Right renal pelvis (tissue), 4 donors: ENCODE measurements around the gene SRRM1. TPM values are rescaled to one million over a fixed set of nuclear protein-coding genes. Genes with fewer than 3 reads are reported as not detected.
"Not testable (repeated sequence)": the region's sequence is repeated elsewhere in the genome, so short reads cannot be mapped to it uniquely, and the experiment has no call there.

ENCODE experiments used
- DNase-seq, 4 donors: peaks; one replicate each; pipeline ENCODE4 v3.0.0-alpha.2; 2013; ENCODE audit warnings: low read depth in 4 of 4, low spot score in 3 of 4, missing footprints in 1 of 4
- polyA plus RNA-seq, 4 donors: library from polyadenylated mRNA; unstranded; fragments of 120-200 nt; gene quantifications; one replicate each; pipeline ENCODE4 v1.2.1, GENCODE V29; 2013; ENCODE audit not compliant: insufficient read length in 4 of 4

Gene SRRM1
- polyA plus RNA-seq, 4 donors = 109 to 146 (median 131) TPM

GRCh38 chr1:24713736-24714135 lies 70.6 kb downstream of the SRRM1 start:
- DNase-seq = no peak

- no peak for DNase-seq
Observed at GRCh38 chr1:24714859-24715520, 71.9 kb downstream of the SRRM1 start.

GRCh38 chr1:24715658-24716057 lies 72.6 kb downstream of the SRRM1 start:
- no peak for DNase-seq

DNA sequence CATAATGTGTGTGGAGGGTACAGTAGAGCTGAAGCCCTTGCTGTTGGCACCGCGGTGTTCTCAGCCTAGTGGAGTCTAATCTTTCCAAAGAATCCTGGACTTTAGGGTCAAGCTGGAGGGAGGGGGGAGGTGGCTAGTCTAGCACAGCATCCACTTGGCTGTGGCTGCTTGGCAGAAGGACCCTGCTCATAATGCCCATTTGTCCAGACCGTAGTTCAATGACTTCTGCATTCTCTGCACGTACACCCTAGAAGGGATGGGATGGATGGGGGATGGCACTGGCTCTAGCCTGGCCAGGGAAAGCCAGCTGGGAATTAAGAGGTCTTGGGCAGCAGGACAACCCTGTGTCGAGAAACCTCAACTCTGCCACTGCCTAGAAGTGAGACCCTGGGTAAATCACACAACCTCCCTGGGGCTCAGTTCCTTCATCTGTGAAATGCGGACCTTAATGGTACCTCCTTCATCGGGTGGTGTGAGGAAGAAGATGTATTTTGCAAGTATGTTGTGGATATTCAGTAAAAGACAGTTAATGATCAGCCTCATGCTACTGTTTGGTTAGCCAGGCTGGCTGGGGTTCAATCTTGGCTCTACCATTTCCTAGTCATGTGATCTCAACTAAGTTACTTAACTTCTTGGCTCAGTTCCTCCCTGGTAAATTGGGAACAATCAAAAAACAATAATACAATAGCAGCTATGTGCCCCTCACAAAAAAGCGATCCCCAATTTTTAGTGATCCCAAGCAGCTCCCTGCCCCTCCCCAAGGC lies 75.0 kb downstream of the SRRM1 start:
- no peak for DNase-seq

DNA sequence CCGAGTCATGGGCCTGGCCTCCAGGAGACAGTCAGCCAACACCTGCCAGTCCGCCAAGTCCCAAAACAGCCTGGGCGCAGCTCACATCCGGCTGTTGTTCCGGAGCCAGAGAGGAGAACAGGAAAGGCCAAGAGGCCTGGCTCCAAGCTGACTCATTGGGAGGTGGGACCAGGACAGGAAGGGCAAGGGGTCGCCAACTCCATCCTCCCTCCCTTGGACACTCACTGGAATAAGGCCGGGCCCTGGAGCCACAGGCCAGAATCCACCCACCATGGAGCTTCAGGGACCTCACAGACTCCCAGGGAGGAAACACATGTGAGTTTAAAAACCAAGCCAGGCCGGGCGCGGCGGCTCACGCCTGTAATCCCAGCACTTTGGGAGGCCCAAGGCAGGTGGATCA lies 77.0 kb downstream of the SRRM1 start:
- DNase-seq = no peak

DNA sequence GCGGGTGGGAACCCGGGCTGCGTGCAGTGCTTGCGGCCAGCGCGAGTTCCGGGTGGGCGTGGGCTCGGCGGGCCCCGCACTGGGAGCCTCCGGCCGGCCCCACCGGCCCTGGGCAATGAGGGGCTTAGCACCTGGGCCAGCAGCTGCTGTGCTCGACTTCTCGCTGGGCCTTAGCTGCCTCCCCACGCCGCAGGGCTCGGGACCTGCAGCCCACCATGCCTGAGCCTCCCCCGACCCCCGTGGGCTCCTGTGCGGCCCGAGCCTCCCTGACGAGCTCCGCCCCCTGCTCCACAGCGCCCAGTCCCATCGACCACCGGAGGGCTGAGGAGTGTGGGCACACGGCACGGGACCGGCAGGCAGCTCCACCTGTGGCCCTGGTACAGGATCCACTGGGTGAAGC lies 78.4 kb downstream of the SRRM1 start:
- no peak for DNase-seq

DNA sequence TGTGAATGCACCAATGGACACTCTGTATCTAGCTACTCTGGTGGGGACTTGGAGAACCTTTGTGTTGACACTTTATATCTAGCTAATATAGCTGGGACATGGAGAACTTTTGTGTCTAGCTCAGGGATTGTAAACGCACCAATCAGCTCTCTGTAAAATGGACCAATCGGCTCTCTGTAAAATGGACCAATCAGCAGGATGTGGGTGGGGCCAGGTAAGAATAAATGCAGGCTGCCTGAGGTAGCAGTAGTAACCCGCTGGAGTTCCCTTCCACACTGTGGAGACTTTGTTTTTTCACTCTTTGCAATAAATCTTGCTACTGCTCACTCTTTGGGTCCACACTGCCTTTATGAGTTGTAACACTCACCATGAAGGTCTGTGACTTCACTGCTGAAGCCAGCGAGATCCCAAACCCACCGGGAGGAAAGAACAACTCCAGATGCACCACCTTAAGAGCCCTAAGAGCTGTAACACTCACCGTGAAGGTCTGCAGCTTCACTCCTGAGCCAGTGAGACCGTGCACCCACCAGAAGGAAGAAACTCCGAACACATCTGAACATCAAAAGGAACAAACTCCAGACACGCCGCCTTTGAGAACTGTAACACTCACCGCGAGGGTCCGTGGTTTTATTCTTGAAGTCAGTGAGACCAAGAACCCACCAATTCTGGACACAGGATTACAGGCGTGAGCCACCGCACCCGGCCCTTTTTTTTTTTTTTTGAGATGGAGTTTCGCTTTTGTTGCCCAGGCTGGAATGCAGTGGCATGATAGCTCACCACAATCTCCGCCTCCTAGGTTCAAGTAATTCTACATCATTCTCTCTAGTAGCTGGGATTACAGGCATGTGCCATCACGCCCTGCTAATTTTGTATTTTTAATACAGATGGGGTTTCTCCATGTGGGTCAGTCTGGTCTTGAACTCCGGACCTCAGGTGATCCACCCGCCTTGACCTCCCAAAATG lies 79.3 kb downstream of the SRRM1 start:
- not testable (repeated sequence) for DNase-seq

Other genes starting within 250 kb of the SRRM1 start
- 10 to 100 TPM; 10.3 to 13.6 (median 12.1) TPM for gene STPG1, start 229.5 kb upstream of the SRRM1 start, polyA plus RNA-seq
- gene NIPAL3, start 227.5 kb upstream of the SRRM1 start, polyA plus RNA-seq = 10 to 100 TPM; 20.1 to 23.0 (median 21.3) TPM
- 10 to 100 TPM in 3 of 4 donors, 1 to 10 TPM in 1; 7.9 to 12.7 (median 12.2) TPM for gene RCAN3, start 140.5 kb upstream of the SRRM1 start, polyA plus RNA-seq
- under 1 TPM; 0.49 to 0.91 (median 0.62) TPM for gene NCMAP, start 87.2 kb upstream of the SRRM1 start, polyA plus RNA-seq
- 100 to 1,000 TPM; 183 to 230 (median 222) TPM for gene CLIC4, start 102.1 kb downstream of the SRRM1 start, polyA plus RNA-seq